Measurements from ENCODE around the gene ERBB4. TPM values are rescaled to one million over a fixed set of nuclear protein-coding genes. Genes with fewer than 3 reads are reported as not detected.

Gene ERBB4
- polyA plus RNA-seq, 3 donors from 2014 or later = not detected

GRCh38 chr2:212173756-212174510 lies 364.7 kb downstream of the ERBB4 start:
- Mint-ChIP-seq H3K4me3 (no peak overlapping the region), H3K9me3 (peaks cover 6 to 33% (median 10%) of the 10 kb centered on the region in 6 donors), H3K4me1 (no peaks in the 10 kb centered on the region), H3K27ac (no peak overlapping the region), H3K36me3 (peaks cover 0 to 4% (median 0%) of the 10 kb centered on the region in 3 donors), H3K27me3 (ENCODE audit: low read depth in 3 of 3) (peaks cover 0 to 1% (median 0%) of the 10 kb centered on the region in 3 donors)
- DNase-seq = no peak

GRCh38 chr2:212173331-212173730 lies 365.3 kb downstream of the ERBB4 start:
- Mint-ChIP-seq H3K9me3 (peaks cover 6 to 33% (median 10%) of the 10 kb centered on the region in 6 donors), H3K4me3 (no peak overlapping the region), H3K36me3 (peaks cover 0 to 4% (median 0%) of the 10 kb centered on the region in 3 donors), H3K4me1 (no peaks in the 10 kb centered on the region), H3K27me3 (ENCODE audit: low read depth in 3 of 3) (peaks cover 0 to 1% (median 0%) of the 10 kb centered on the region in 3 donors), H3K27ac (no peak overlapping the region)
- no peak for DNase-seq

DNA sequence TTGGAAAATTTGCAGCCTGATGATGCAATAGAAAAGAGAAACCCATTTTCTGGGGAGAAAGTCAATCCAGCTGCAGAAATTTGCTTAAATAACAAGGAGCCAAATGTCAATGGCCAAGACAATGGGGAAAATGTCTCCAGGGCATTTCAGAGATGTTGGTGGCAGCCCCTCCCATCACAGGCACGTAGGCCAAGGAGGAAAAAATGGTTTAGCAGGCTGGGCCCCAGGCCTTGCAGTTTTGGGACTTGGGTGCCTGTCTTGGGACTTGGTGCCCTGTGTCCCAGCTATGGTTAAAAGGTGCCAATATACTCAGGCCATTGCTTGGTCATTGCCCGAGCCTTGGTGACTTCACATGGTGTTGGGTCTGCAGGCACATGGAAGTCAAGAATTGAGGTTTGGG lies 368.2 kb downstream of the ERBB4 start:
- no peak overlapping the region for H3K27ac Mint-ChIP-seq
- H3K9me3 Mint-ChIP-seq = peaks cover 4 to 33% (median 10%) of the 10 kb centered on the region in 6 donors
- no peak overlapping the region for H3K4me3 Mint-ChIP-seq
- peaks cover 0 to 5% (median 0%) of the 10 kb centered on the region in 3 donors for H3K27me3 Mint-ChIP-seq (ENCODE audit: low read depth in 3 of 3)
- no peak for DNase-seq
- H3K36me3 Mint-ChIP-seq = peaks cover 0 to 4% (median 0%) of the 10 kb centered on the region in 3 donors
- H3K4me1 Mint-ChIP-seq = no peaks in the 10 kb centered on the region

GRCh38 chr2:212158081-212158480 lies 380.5 kb downstream of the ERBB4 start:
- Mint-ChIP-seq H3K36me3 (no peaks in the 10 kb centered on the region), H3K27ac (no peak overlapping the region), H3K4me3 (no peak overlapping the region), H3K27me3 (ENCODE audit: low read depth in 3 of 3) (no peaks in the 10 kb centered on the region), H3K4me1 (no peaks in the 10 kb centered on the region), H3K9me3 (no peaks in the 10 kb centered on the region)
- DNase-seq = no peak

- peaks cover 0 to 4% (median 0%) of the 10 kb centered on the region in 6 donors for H3K9me3 Mint-ChIP-seq
- H3K27me3 Mint-ChIP-seq (ENCODE audit: low read depth in 3 of 3) = no peaks in the 10 kb centered on the region
- H3K4me1 Mint-ChIP-seq = no peaks in the 10 kb centered on the region
- H3K27ac Mint-ChIP-seq = no peak overlapping the region
- DNase-seq = no peak
- no peaks in the 10 kb centered on the region for H3K36me3 Mint-ChIP-seq
- H3K4me3 Mint-ChIP-seq = no peak overlapping the region
Measured at GRCh38 chr2:212157012-212157411, 381.6 kb downstream of the ERBB4 start.

DNA sequence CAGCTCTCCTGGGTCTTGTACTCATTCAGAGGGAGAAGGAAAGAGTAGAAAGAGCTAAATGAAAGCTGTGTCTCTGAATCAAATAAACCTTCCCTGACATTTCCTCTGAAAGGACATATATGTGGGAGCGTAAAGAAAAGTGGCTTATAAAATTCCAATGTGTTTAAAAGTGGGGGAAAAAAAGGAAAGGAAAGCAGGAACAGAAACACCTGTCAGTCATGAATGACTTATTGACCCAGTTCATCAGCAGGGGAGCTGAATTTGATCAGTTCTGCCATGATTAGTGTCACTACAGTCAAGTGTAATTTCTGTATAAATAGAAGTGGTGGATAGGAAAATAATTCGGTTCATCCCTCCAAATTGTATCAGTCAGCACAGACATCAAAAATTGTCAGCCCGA lies 382.5 kb downstream of the ERBB4 start:
- Mint-ChIP-seq H3K27ac (no peak overlapping the region), H3K36me3 (no peaks in the 10 kb centered on the region), H3K9me3 (peaks cover 0 to 4% (median 0%) of the 10 kb centered on the region in 6 donors), H3K4me1 (no peaks in the 10 kb centered on the region), H3K4me3 (no peak overlapping the region), H3K27me3 (ENCODE audit: low read depth in 3 of 3) (no peaks in the 10 kb centered on the region)
- no peak for DNase-seq

GRCh38 chr2:212154477-212154878 lies 384.1 kb downstream of the ERBB4 start:
- no peaks in the 10 kb centered on the region for H3K27me3 Mint-ChIP-seq (ENCODE audit: low read depth in 3 of 3)
- no peaks in the 10 kb centered on the region for H3K36me3 Mint-ChIP-seq
- no peak overlapping the region for H3K4me3 Mint-ChIP-seq
- no peak for DNase-seq
- H3K4me1 Mint-ChIP-seq = no peaks in the 10 kb centered on the region
- H3K9me3 Mint-ChIP-seq = peaks cover 0 to 7% (median 0%) of the 10 kb centered on the region in 6 donors
- no peak overlapping the region for H3K27ac Mint-ChIP-seq

DNA sequence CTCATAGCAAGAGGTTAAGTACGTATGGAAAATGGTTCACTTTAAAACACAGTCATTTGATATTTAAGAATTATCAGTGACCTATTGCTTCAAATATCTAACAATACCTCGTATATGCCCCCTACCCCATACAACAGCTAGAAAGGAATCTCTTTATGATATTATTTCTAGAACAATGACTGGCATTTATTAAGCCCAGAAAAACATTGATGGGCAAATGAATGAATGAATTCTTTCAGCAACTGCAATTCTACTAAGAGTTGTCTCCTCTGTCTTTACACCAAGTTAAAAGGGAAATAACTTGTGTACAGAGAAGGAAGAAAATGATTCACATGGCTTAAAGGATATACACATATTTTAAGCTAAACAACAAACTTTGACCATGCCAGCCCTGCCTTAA lies 384.7 kb downstream of the ERBB4 start:
- no peak overlapping the region for H3K4me3 Mint-ChIP-seq
- H3K9me3 Mint-ChIP-seq = peaks cover 0 to 8% (median 0%) of the 10 kb centered on the region in 6 donors

GRCh38 chr2:212147921-212148513 lies 390.6 kb downstream of the ERBB4 start:
- no peak overlapping the region for H3K4me3 Mint-ChIP-seq
- no peaks in the 10 kb centered on the region for H3K27me3 Mint-ChIP-seq (ENCODE audit: low read depth in 3 of 3)
- H3K9me3 Mint-ChIP-seq = peaks cover 0 to 14% (median 4%) of the 10 kb centered on the region in 6 donors
- no peaks in the 10 kb centered on the region for H3K36me3 Mint-ChIP-seq
- H3K4me1 Mint-ChIP-seq = no peaks in the 10 kb centered on the region
- no peak overlapping the region for H3K27ac Mint-ChIP-seq
- no peak for DNase-seq

More for the DNA sequence above, 384.7 kb downstream of the ERBB4 start:
- DNase-seq = no peak
- no peak overlapping the region for H3K27ac Mint-ChIP-seq
- no peaks in the 10 kb centered on the region for H3K36me3 Mint-ChIP-seq
- no peaks in the 10 kb centered on the region for H3K4me1 Mint-ChIP-seq
- no peaks in the 10 kb centered on the region for H3K27me3 Mint-ChIP-seq (ENCODE audit: low read depth in 3 of 3)

- DNase-seq = no peak
- no peaks in the 10 kb centered on the region for H3K4me1 Mint-ChIP-seq
- peaks cover 0 to 11% (median 4%) of the 10 kb centered on the region in 6 donors for H3K9me3 Mint-ChIP-seq
- no peaks in the 10 kb centered on the region for H3K27me3 Mint-ChIP-seq (ENCODE audit: low read depth in 3 of 3)
- no peaks in the 10 kb centered on the region for H3K36me3 Mint-ChIP-seq
- no peak overlapping the region for H3K4me3 Mint-ChIP-seq
- no peak overlapping the region for H3K27ac Mint-ChIP-seq
Measured at GRCh38 chr2:212146416-212146815, 392.2 kb downstream of the ERBB4 start.

DNA sequence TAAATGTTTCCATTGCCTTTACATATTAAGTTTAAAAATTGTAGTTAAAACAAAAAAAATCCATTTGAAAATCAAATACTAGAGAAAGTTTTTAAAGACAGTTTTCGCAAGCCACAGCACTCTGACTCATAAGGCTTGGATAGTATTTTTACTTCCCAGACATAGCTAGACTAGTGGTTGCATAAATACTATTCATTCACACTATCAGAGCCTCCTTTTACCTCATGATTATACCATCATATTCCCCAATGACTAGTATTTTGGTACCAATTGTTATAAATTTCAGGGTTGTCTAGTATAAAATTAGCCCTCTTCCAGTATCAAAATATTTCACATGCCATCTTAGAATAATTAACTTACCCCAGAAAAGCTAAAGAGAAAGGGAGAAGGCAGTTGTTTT lies 393.5 kb downstream of the ERBB4 start:
- H3K27me3 Mint-ChIP-seq (ENCODE audit: low read depth in 3 of 3) = no peaks in the 10 kb centered on the region
- H3K4me3 Mint-ChIP-seq = no peak overlapping the region
- H3K36me3 Mint-ChIP-seq = no peaks in the 10 kb centered on the region
- no peak for DNase-seq
- H3K9me3 Mint-ChIP-seq = peaks cover 0 to 11% (median 2%) of the 10 kb centered on the region in 6 donors
- H3K4me1 Mint-ChIP-seq = no peaks in the 10 kb centered on the region
- H3K27ac Mint-ChIP-seq = no peak overlapping the region

DNA sequence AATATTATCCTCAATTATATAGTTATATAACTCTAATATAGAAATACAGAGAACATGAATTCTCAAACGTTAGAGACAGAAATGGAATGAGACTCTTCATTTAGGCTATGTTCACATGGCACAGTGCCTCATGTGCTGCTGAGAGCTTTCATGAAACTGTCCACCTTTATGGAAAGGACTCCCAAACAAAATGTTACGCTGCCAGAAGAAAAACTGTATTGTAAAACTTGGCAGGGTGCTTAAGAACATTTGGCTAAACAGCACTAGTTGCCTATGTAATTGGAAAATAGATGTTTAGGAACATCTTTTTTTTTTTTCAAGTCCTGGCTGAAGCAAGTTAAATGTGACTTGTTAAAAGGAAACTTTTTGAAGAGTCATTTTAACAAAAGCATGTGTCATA lies 396.0 kb downstream of the ERBB4 start:
- no peak for DNase-seq
- Mint-ChIP-seq H3K36me3 (no peaks in the 10 kb centered on the region), H3K4me1 (no peaks in the 10 kb centered on the region), H3K4me3 (no peak overlapping the region), H3K27me3 (ENCODE audit: low read depth in 3 of 3) (no peaks in the 10 kb centered on the region), H3K9me3 (peaks cover 0 to 7% (median 1%) of the 10 kb centered on the region in 6 donors), H3K27ac (no peak overlapping the region)

- Mint-ChIP-seq H3K4me3 (no peak overlapping the region), H3K27ac (no peak overlapping the region), H3K9me3 (peaks cover 0 to 5% (median 0%) of the 10 kb centered on the region in 6 donors), H3K4me1 (no peaks in the 10 kb centered on the region), H3K36me3 (no peaks in the 10 kb centered on the region), H3K27me3 (ENCODE audit: low read depth in 3 of 3) (no peaks in the 10 kb centered on the region)
- DNase-seq = no peak
Measured at GRCh38 chr2:212141499-212141898, 397.1 kb downstream of the ERBB4 start.

GRCh38 chr2:212136216-212136795 lies 402.3 kb downstream of the ERBB4 start:
- no peak overlapping the region for H3K27ac Mint-ChIP-seq
- no peak overlapping the region for H3K4me3 Mint-ChIP-seq
- H3K27me3 Mint-ChIP-seq (ENCODE audit: low read depth in 3 of 3) = no peaks in the 10 kb centered on the region
- H3K9me3 Mint-ChIP-seq = peaks cover 0 to 7% (median 0%) of the 10 kb centered on the region in 6 donors
- no peaks in the 10 kb centered on the region for H3K4me1 Mint-ChIP-seq
- H3K36me3 Mint-ChIP-seq = no peaks in the 10 kb centered on the region
- no peak for DNase-seq

Data from immature natural killer cell (primary cell).